PFSK-1 (cell line): ENCODE results near the gene NR3C1.

ENCODE experiments used
- FOXP2 ChIP-seq: optimal IDR thresholded peaks from 2 replicates; pipeline ENCODE3; 2011; ENCODE audit warnings: borderline replicate concordance, control low read depth, inconsistent platforms; ENCODE audit not compliant: insufficient read depth; ENCODE audit errors: extremely low read length, extremely low read depth
- POLR2AphosphoS5 ChIP-seq: IDR thresholded peaks from 2 replicates; pipeline ENCODE4 v1.6.1; 2012; ENCODE audit warnings: low read depth, mild to moderate bottlenecking, control low read depth, low read length, moderate library complexity
- SIN3A ChIP-seq: IDR thresholded peaks from 2 replicates; pipeline ENCODE4 v1.6.1; 2012; ENCODE audit warnings: mild to moderate bottlenecking, low read length, moderate library complexity, borderline replicate concordance; ENCODE audit not compliant: insufficient read depth
- TAF1 ChIP-seq: IDR thresholded peaks from 2 replicates; pipeline ENCODE4 v1.6.1; 2012; ENCODE audit warnings: low read length, control low read depth, borderline replicate concordance; ENCODE audit not compliant: insufficient read depth
- TF ChIP-seq, protein P1 (sequence below), 2 experiments: IDR thresholded peaks; 2 replicates each; pipeline versions ENCODE4 v1.6.1 to v1.8.0; 2011 to 2012; ENCODE audit warnings: low read depth in 2 of 2, low read length in 2 of 2, control low read depth in 1 of 2, inconsistent platforms in 1 of 2, mild to moderate bottlenecking in 1 of 2, moderate library complexity in 1 of 2; ENCODE audit not compliant: insufficient read depth in 1 of 2

DNA sequence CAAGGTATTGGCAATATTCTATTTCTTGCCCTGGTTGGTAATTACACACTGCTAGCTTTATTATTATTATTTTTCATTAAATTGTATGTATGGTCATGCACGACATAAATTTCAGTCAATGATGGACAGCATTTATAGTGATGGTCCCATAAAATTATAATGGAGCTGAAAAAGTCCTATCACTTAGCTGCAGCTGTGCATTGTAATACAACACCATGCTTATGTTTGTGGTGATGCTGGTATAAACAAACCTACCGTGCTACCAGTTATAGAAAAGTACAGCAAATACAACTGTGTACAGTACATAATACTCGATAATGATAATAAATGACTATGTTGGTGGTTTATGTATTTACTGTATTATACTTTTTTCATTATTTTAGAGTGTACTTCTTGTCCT lies 65.5 kb downstream of the NR3C1 start:
- TF ChIP-seq POLR2AphosphoS5 (no peak), TAF1 (no peak), SIN3A (no peak), FOXP2 (no peak)
- TF ChIP-seq, protein P1, sequence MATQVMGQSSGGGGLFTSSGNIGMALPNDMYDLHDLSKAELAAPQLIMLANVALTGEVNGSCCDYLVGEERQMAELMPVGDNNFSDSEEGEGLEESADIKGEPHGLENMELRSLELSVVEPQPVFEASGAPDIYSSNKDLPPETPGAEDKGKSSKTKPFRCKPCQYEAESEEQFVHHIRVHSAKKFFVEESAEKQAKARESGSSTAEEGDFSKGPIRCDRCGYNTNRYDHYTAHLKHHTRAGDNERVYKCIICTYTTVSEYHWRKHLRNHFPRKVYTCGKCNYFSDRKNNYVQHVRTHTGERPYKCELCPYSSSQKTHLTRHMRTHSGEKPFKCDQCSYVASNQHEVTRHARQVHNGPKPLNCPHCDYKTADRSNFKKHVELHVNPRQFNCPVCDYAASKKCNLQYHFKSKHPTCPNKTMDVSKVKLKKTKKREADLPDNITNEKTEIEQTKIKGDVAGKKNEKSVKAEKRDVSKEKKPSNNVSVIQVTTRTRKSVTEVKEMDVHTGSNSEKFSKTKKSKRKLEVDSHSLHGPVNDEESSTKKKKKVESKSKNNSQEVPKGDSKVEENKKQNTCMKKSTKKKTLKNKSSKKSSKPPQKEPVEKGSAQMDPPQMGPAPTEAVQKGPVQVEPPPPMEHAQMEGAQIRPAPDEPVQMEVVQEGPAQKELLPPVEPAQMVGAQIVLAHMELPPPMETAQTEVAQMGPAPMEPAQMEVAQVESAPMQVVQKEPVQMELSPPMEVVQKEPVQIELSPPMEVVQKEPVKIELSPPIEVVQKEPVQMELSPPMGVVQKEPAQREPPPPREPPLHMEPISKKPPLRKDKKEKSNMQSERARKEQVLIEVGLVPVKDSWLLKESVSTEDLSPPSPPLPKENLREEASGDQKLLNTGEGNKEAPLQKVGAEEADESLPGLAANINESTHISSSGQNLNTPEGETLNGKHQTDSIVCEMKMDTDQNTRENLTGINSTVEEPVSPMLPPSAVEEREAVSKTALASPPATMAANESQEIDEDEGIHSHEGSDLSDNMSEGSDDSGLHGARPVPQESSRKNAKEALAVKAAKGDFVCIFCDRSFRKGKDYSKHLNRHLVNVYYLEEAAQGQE (IDR thresholded peaks at IDR 0.05; ENCODE audit: insufficient read depth in 1 of 2, low read depth in 2 of 2, low read length in 2 of 2) = no peak
